22Rv1 (cell line): ENCODE measurements around the gene TAAR2.

Experiments used
- CTCF ChIP-seq: fragments of 450-650 bp; IDR thresholded peaks from 2 replicates; pipeline ENCODE4 v1.5.1; 2017; ENCODE audit warnings: mild to moderate bottlenecking
- ZFX ChIP-seq: fragments of 450-650 bp; IDR thresholded peaks from 2 replicates; pipeline ENCODE4 v1.6.1; 2017; ENCODE audit warnings: antibody characterized with exemption, borderline replicate concordance

- TF ChIP-seq CTCF = no peak
- TF ChIP-seq ZFX = no peak
Measured at GRCh38 chr6:132659082-132659481, 35.0 kb upstream of the TAAR2 start, which contains the start of gene TAAR1.
